B cell (primary cell): ENCODE data around the gene SBK1. TPM values are rescaled to one million over a fixed set of nuclear protein-coding genes. Genes with fewer than 3 reads are reported as not detected.

Experiments
- ATAC-seq: fragments of 200-7000 bp; cut with Tn5 transposase; one replicate; pipeline ENCODE4 v1.10.0; 2021; ENCODE audit warnings: low read depth, mild to moderate bottlenecking, moderate number of reproducible peaks, moderate library complexity
- CTCF ChIA-PET: fragments of 350-600 bp; sonication (Branson Sonifier 250); formaldehyde crosslinking; loops from one replicate; lab custom pipeline; 2021; ENCODE audit warnings: antibody characterized with exemption, inconsistent platforms; lab: Charles Lee
- POLR2A ChIA-PET: fragments of 350-600 bp; sonication (Branson Sonifier 250); formaldehyde crosslinking; loops from one replicate; lab custom pipeline; 2021; ENCODE audit warnings: antibody characterized with exemption; lab: Charles Lee
- DNase-seq: peaks from one replicate; pipeline ENCODE4 v3.0.0; 2013
- H2AFZ ChIP-seq: 2 replicates; pipeline ENCODE4 v1.6.1; 2012; ENCODE audit warnings: mild to moderate bottlenecking, low read depth, low read length; ENCODE audit not compliant: insufficient read depth, poor library complexity, severe bottlenecking
- H3K27ac ChIP-seq, 2 donors: 1 replicate in 1 of 2; 2 replicates in 1 of 2; pipeline ENCODE4 v1.5.1; 2012 to 2013; ENCODE audit warnings: low read length in 2 of 2, mild to moderate bottlenecking in 2 of 2, moderate library complexity in 1 of 2
- H3K27me3 ChIP-seq, 4 experiments: fragments of 200-600 bp in 1 of 4; sonication (generic) in 1 of 4; replicated peaks in 1 of 4; 1 replicate in 2 of 4; 2 replicates in 2 of 4; pipeline versions ENCODE4 v1.6.1 to v1.7.0; 2013 to 2016; ENCODE audit warnings: low read length in 3 of 4, mild to moderate bottlenecking in 2 of 4, mixed read lengths in 1 of 4, moderate library complexity in 1 of 4; ENCODE audit not compliant: insufficient read depth in 4 of 4, control insufficient read depth in 3 of 4; ENCODE audit errors: control extremely low read depth in 1 of 4
- H3K36me3 ChIP-seq, 2 experiments: replicated peaks in 1 of 2; 1 replicate in 1 of 2; 2 replicates in 1 of 2; pipeline versions ENCODE4 v1.6.1 to v1.7.1; 2013; ENCODE audit warnings: low read length in 1 of 2; ENCODE audit not compliant: insufficient read depth in 2 of 2, control insufficient read depth in 1 of 2; ENCODE audit errors: control extremely low read depth in 1 of 2, extremely low read depth in 1 of 2
- H3K4me1 ChIP-seq, 2 donors: fragments of 200-600 bp in 1 of 2; sonication (generic) in 1 of 2; 1 replicate in 1 of 2; 2 replicates in 1 of 2; pipeline versions ENCODE4 v1.5.1 to v1.6.1; 2013 to 2017; ENCODE audit warnings: low read length in 2 of 2; ENCODE audit not compliant: control insufficient read depth in 2 of 2, insufficient read depth in 2 of 2
- H3K4me2 ChIP-seq: replicated peaks from 2 replicates; pipeline ENCODE3; 2012; ENCODE audit warnings: mild to moderate bottlenecking, low read depth, low read length; ENCODE audit not compliant: poor library complexity, severe bottlenecking
- H3K4me3 ChIP-seq, 5 experiments: fragments of 200-600 bp in 1 of 5; sonication (generic) in 1 of 5; 1 replicate in 3 of 5; 2 replicates in 2 of 5; pipeline versions ENCODE4 v1.5.1 to v1.7.0; 2011 to 2016; ENCODE audit warnings: low read length in 4 of 5, mild to moderate bottlenecking in 4 of 5, low read depth in 2 of 5, control low read depth in 1 of 5, moderate library complexity in 1 of 5; ENCODE audit not compliant: insufficient read depth in 1 of 5; ENCODE audit errors: control extremely low read depth in 1 of 5, extremely low read depth in 1 of 5
- H3K79me2 ChIP-seq: fragments of 200-600 bp; sonication (generic); one replicate; pipeline ENCODE4 v1.6.0; 2016; ENCODE audit warnings: low read length; ENCODE audit not compliant: control insufficient read depth, insufficient read depth
- H3K9ac ChIP-seq: fragments of 200-600 bp; sonication (generic); 2 replicates; pipeline ENCODE4 v1.6.1; 2017; ENCODE audit warnings: mild to moderate bottlenecking, low read length, moderate library complexity
- H3K9me3 ChIP-seq, 3 donors: one replicate each; pipeline versions ENCODE4 v1.6.1 to v1.7.1; 2013; ENCODE audit warnings: low read length in 2 of 3; ENCODE audit not compliant: control insufficient read depth in 2 of 3, insufficient read depth in 1 of 3; ENCODE audit errors: control extremely low read depth in 1 of 3
- H4K20me1 ChIP-seq: 2 replicates; pipeline ENCODE4 v1.6.0; 2012; ENCODE audit warnings: mild to moderate bottlenecking, low read length; ENCODE audit not compliant: insufficient read depth, control insufficient read depth, poor library complexity, severe bottlenecking
- H3K27ac Mint-ChIP-seq: one replicate; pipeline ENCODE4 v1.8.0; 2021; ENCODE audit warnings: mixed read lengths
- H3K27me3 Mint-ChIP-seq: one replicate; pipeline ENCODE4 v1.8.0; 2021; ENCODE audit warnings: mixed read lengths
- H3K4me1 Mint-ChIP-seq: one replicate; pipeline ENCODE4 v1.8.0; 2021; ENCODE audit warnings: mixed read lengths
- H3K4me3 Mint-ChIP-seq: one replicate; pipeline ENCODE4 v1.8.0; 2021; ENCODE audit warnings: mixed read lengths
- H3K9me3 Mint-ChIP-seq: one replicate; pipeline ENCODE4 v1.8.0; 2022; ENCODE audit warnings: mixed read lengths; ENCODE audit not compliant: insufficient read depth
- EZH2 ChIP-seq: IDR thresholded peaks from 2 replicates; pipeline ENCODE4 v1.6.1; 2012; ENCODE audit warnings: borderline replicate concordance, low read depth, mild to moderate bottlenecking, moderate library complexity, low read length; ENCODE audit not compliant: insufficient read depth, poor library complexity, severe bottlenecking
- WGBS: methylation state at CpG from one replicate; pipeline ENCODE4 v1.1.5; 2013; ENCODE audit warnings: missing lambda C conversion rate; ENCODE audit not compliant: insufficient coverage; 5-methylcytosine and 5-hydroxymethylcytosine counted together
- intact Hi-C: fragments of 100-400 bp; cut with micrococcal nuclease; formaldehyde crosslinking; loops from one replicate; pipeline ENCODE4 v1.10.0; 2022
- polyA plus RNA-seq: library from polyadenylated mRNA; depleted of rRNA; stranded (reverse); fragments of >200 nt; gene quantifications from 2 replicates; pipeline ENCODE4 v1.2.3, GENCODE V29; 2012
- total RNA-seq, 2 donors: library from RNA; stranded (reverse); fragments of 120-200 nt in 1 of 2; gene quantifications; 1 replicate in 1 of 2; 2 replicates in 1 of 2; pipeline versions ENCODE4 v1.2.3 to v1.2.4, GENCODE V29; 2013 to 2022
- TF ChIP-seq, protein P1 (sequence below): fragments of 200-600 bp; IDR thresholded peaks from one replicate; pipeline ENCODE4 v1.8.0; 2022; ENCODE audit warnings: antibody characterized with exemption, mild to moderate bottlenecking

Gene SBK1
- total and polyA plus RNA-seq, 2 donors (not counting 1 experiment from before 2014, with no cell fraction given): 0.22 to 1.3 TPM

DNA sequence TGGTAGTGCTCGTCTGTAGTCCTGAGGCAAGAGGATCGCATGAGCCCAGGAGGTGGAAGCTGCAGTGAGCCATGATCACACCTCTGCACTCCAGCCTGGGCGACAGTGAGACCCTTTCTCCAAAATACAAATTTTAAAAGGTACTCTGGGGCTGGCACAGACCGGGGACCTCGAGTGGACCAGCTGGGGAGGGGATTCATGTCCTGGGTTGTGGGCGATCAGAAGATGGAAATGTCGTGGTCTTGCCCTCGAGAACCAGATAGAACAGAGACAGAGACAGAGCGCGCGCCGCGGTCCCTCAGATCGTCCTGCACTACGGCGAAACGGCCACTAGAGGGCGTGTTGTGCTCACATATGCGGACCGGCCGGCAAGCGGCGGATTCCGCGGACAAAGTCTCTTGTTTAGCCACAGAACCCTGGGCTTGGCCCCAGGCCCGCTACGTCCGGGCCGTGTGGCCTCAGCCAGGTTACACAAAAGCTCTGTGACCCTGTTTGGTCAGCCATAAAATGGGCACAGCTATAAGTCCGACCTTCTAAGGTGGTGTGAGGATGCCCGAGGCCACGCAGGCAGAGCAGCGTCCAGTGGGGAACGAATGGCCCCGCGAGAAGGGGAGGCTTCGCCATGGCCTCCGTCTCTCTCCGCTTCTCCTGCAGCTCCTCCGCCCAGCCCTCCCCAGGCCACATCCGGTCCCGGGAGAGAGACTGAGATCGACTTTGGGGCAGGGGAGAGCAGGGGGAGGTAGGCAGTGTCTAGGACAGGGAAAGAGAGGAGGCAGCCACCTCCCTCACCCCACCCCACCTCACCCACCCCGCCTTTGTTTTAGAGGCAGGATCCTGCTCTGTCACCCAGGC, 14.6 kb upstream of the SBK1 start:
- ChIA-PET POLR2A (no interaction called here), CTCF (interaction anchor here (0.6 to 9.6 kb wide), 10 partner anchors 11 to 207 kb away, joined by 3 to 118 read pairs (median 6); partner anchors contain the start of gene SBK1)
- Mint-ChIP-seq H3K27ac (no peak overlapping the region), H3K4me3 (peak overlapping the region; percentile 70), H3K9me3 (no peaks in the 10 kb centered on the region), H3K4me1 (peaks cover 10% of the 10 kb centered on the region), H3K27me3 (peaks cover 39% of the 10 kb centered on the region)
- Histone ChIP-seq H2AFZ (peak overlapping the region; percentile 85), H3K9me3 (peaks cover 0 to 3% (median 0%) of the 10 kb centered on the region in 3 donors), H3K27ac (no peak overlapping the region), H3K79me2 (no peaks in the 10 kb centered on the region), H3K4me1 (peaks cover 3 to 9% of the 10 kb centered on the region in 2 donors), H3K27me3 (peaks cover 0 to 22% (median 4%) of the 10 kb centered on the region in 4 experiments), H4K20me1 (no peaks in the 10 kb centered on the region), H3K36me3 (no peaks in the 10 kb centered on the region), H3K4me3 (peak overlapping the region; percentile 7 to 51 (median 43)), H3K9ac (peak overlapping the region; percentile 48), H3K4me2 (peak overlapping the region; percentile 78)
- peak; percentile 97 for ATAC-seq
- intact Hi-C loops: loop anchor here (1.0 to 2.0 kb wide), 2 partner anchors 15 to 40 kb away; partner anchors contain the start of gene SBK1
- TF ChIP-seq EZH2: no peak
- TF ChIP-seq, protein P1, sequence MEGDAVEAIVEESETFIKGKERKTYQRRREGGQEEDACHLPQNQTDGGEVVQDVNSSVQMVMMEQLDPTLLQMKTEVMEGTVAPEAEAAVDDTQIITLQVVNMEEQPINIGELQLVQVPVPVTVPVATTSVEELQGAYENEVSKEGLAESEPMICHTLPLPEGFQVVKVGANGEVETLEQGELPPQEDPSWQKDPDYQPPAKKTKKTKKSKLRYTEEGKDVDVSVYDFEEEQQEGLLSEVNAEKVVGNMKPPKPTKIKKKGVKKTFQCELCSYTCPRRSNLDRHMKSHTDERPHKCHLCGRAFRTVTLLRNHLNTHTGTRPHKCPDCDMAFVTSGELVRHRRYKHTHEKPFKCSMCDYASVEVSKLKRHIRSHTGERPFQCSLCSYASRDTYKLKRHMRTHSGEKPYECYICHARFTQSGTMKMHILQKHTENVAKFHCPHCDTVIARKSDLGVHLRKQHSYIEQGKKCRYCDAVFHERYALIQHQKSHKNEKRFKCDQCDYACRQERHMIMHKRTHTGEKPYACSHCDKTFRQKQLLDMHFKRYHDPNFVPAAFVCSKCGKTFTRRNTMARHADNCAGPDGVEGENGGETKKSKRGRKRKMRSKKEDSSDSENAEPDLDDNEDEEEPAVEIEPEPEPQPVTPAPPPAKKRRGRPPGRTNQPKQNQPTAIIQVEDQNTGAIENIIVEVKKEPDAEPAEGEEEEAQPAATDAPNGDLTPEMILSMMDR: peak; percentile 98
- 3% methylated on average over 34 of the region's 44 CpGs for WGBS
- DNase-seq: peak; percentile 87

DNA sequence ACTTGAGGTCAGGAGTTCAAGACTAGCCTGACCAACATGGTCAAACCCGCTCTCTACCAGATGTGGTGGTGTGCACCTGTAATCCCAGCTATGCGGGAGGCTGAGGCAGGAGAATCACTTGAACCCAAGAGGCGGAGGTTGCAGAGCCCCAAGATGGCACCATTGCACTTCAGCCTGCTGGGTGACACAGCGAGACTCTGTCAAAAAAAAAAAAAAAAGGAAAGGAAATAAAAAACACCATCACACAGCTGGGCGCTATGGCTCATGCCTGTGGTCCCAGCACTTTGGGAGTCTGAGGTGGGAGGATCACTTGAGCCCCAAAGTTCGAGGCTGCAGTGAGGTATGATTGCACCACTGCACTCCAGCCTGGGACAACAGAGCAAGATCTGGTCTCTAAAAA, 13.3 kb upstream of the SBK1 start:
- Mint-ChIP-seq H3K4me3 (no peak overlapping the region), H3K9me3 (no peaks in the 10 kb centered on the region), H3K4me1 (peaks cover 10% of the 10 kb centered on the region), H3K27me3 (peaks cover 32% of the 10 kb centered on the region), H3K27ac (no peak overlapping the region)
- POLR2A ChIA-PET: interaction anchor here (0.8 kb wide), 1 partner anchor 38 kb away, joined by 3 read pairs; no protein-coding TSS in a partner anchor
- TF ChIP-seq, protein P1: no peak
- TF ChIP-seq EZH2: no peak
- Histone ChIP-seq H3K79me2 (no peaks in the 10 kb centered on the region), H3K9ac (no peak overlapping the region), H3K27me3 (peaks cover 0 to 22% (median 4%) of the 10 kb centered on the region in 4 experiments), H3K4me1 (peaks cover 3 to 9% of the 10 kb centered on the region in 2 donors), H3K27ac (no peak overlapping the region), H3K36me3 (no peaks in the 10 kb centered on the region), H3K9me3 (peaks cover 0 to 3% (median 0%) of the 10 kb centered on the region in 3 donors), H3K4me2 (no peak overlapping the region), H2AFZ (no peak overlapping the region), H4K20me1 (no peaks in the 10 kb centered on the region), H3K4me3 (no peak overlapping the region)
- no peak for DNase-seq
- CTCF ChIA-PET: interaction anchor here (0.7 to 9.6 kb wide), 2 partner anchors 39 to 1198 kb away, joined by 3 to 118 read pairs; no protein-coding TSS in a partner anchor
- 100% methylated on average over 2 of the region's 6 CpGs for WGBS
- intact Hi-C loops: no loop called here
- no peak for ATAC-seq
